ENCODE results near the gene ECI1.
A peak's percentile ranks its signal among the peaks of the same experiment; 100 is the strongest.

ECI1 gene

DNA sequence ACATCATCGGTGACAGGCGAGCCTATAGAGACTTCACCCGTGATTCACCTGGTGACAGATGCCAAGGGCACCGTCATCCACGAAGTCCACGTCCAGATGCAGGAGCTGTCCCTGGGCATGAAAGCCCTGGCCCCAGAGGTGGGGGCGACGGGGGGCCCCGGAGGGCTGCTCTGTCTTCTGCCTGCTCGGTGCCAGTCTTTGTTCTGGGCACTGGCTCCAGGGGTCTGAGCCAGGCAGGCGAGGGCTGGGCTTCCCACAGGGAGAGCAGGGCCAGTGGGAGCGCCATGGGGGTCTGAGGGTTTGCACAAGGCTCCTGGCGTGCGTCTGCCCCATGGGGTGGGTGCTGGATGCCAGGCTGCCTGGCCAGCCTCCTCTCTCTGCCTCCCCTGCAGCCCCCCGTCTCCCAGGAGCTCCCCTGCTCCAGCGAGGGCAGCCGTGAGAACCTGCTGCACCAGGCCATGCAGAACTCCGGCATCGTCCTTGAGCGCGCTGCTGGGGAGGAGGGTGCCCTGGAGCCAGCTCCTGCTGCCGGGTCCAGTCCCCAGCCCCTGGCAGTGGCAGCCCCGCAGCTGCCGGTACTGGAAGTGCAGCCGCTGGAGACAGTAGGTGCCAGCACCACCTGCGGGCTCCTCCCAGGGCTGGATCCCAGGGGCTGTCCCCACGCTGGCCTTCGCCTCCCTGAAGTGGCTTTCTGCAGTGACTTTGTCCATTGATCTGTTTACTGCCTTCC is 18.2 kb downstream of the ECI1 start:
- DNase-seq: no peak

DNA sequence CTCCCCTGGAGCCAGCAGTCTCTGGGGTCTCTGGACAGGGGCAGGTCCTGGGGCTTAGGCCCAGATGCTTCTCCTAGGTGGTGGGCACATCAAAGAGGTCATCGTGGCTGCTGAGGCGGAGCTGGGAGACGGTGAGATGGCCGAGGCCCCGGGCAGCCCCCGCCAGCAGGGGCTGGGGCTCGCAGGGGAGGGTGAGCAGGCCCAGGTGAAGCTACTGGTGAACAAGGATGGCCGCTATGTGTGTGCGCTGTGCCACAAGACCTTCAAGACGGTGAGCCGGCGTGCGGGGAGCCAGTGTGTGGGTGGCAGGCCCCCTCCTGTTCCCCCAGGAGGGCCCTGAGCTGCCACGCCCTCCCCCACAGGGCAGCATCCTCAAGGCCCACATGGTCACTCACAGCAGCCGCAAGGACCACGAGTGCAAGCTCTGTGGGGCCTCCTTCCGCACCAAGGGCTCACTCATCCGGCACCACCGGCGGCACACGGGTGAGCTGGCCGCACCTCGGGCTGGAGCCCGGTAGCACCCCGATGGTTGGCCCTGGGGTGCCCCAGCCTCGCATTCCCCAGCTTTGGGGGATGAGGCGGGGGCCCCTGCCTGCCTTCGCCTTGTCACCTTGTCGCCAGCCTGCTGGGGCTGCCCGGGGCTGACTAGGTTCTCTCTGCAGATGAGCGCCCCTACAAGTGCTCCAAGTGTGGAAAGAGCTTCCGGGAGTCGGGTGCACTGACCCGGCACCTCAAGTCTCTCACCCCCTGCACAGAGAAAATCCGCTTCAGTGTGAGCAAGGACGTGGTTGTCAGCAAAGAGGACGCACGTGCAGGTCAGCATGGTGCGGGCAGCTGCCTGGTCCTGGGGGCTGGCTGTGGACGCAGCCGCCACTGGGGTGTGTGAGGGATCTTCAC is 19.0 kb downstream of the ECI1 start:
- DNase-seq: no peak

DNA sequence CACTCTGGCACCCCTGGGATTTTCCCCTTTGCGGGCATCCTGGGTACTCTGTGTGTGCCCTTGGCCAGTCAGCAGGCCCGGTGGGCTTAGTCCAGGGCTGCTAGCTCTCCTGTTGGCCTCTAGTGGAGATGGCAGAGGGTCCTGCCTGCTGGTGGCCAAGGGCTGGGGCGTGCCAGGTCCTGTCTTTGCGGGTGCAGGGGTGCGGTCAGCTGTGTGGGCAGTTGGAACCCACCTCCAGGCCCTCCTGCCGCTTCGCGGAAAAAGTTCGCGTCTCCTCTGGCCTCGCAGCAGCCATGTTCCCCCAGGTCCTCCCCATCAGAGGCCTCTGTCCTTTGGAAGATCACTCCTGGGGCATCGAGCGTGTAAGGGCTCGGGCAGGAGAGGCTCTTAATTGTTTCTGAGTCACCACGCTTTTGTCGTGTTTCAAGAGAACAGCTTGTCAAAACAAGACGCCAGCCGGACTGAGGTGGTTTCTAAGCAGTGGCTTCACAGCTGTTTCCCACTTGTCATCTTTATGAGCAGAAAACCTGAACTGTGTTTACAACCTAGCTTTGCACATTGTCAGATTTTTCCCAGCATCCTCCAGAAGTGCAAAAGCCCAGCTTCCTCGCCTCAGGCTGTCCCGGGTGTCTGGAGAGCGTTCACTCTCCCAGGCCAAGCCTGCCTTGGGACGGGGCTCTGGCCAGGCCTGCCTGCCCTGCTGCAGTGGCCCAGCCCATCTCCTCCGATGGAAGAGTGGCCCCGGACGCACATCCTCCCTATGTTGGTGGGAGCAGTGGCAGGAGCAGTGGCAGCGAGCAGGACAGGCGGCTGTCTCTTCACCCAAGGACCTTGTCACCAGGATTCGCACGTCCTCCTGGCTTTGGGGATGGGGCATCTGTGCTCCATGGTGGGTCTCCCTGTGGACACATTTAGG is 20.1 kb downstream of the ECI1 start:
- no peak for DNase-seq

DNA sequence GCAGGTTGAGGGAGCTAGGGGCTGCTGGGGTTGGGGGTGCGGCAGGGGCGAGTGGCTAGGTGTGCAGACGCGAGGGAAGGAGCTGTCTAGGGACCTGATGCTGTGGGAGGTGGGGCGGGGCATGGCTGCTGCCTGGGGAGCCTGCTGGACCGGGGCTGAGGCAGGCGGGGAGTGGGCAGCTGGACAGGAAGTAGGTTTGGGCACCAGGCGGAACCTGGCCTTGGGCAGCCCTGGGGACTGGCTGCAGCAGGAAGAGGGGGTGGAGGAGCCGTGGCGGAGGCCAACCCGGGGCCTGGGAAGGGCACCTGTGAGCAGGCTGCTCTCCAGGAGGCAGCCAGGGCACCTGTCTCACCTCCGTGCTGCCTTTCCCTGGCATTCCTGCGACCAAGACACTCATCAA is 21.0 kb downstream of the ECI1 start:
- peak in 1 of 4 experiments; percentile 37 for DNase-seq

DNA sequence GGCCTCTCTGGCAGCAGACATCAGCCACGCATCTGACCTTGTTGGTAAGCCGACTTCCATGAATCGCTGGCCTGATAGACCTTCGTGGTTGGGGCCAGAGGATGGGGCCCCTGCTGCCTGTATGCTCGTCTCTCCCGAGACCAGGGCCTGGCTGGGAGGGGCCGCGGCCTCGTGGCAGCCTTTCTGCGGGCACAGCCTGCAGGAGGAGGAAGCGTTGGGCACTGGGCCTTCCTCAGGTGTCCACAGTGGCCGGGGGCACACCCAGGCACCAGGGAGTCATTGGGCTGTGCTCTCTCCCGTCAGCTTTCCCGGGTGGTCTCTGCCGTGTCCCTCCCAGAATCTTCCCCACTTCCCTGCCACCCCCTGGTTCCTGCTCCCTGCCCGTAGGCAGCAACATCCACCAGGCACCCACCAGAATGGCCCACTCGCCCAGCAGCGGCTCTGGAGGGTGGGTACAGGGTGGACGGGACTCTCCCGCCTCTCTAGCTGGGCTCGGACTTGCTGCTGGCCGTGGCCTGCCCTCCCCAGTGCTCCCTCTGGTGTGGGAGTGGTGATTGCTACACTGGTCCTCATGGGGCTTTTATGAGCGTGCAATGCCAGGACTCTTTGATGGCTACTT is 21.6 kb downstream of the ECI1 start:
- DNase-seq: no peak

DNA sequence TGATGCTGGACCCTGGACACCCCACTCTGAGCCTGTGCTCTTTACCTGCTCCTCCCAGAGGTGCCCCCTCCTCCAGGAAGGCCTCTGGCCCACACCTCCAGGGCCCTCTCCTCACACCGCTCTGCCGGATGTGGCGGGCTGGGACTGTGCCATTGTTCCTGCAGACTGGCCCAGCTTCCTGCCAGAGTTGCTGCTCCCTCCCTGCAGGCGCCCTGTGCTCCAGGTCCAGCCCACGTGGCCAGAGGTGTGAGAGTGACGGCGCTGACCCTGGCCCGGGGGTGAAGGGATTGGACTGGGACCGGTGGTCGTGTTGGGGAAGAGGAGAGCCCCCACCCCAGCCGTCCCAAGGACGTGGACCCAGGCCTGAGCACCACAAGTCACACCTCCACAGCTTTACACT is 22.3 kb downstream of the ECI1 start:
- no peak for DNase-seq

DNA sequence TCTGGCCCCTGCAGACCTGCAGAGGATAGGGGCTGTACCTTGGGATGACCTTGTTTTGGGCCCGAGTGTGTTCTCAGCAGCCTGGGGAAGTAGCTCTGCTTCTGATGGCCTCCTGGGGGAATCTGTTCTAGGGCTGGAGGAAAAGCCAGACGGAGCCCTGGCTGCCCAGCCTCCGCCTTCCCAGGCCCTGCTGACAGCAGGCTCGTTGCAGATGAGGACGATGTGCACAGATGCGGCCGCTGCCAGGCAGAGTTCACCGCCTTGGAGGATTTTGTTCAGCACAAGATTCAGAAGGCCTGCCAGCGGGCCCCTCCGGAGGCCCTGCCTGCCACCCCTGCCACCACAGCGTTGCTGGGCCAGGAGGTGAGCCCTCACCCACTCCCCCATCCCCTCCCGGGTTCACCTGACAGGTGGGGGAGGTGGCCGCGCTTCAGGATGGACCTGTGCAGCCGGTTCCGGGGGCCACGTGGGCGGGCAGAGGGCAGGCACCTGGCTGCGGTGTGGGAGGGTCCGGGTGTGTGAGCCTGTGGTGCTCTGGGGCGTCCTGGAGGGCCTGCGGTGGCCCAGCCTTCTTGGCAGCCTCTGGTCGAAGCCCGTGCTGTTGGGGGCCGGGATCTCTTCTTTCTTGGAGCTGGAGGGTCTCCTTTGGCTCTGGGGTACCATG is 23.1 kb downstream of the ECI1 start:
- DNase-seq: no peak

DNA sequence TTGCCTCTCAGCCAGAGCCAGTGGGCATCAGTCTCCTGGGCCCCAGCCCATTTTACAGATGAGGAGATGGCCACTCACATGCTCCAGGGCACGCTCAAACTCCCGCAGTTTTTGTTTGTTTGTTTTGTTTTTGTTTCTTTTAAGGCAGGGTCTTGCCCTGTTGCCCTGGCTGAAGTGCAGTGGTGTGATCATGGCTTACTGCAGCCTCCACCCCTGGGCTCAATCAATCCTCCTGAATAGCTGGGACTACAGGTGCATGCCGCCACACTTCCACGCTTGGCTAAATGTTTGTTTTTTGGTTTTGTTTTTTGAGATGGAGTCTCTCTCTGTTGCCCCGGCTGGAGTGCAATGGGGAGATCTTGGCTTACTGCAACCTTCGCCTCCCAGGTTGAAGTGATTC is 24.5 kb downstream of the ECI1 start:
- no peak for DNase-seq

DNA sequence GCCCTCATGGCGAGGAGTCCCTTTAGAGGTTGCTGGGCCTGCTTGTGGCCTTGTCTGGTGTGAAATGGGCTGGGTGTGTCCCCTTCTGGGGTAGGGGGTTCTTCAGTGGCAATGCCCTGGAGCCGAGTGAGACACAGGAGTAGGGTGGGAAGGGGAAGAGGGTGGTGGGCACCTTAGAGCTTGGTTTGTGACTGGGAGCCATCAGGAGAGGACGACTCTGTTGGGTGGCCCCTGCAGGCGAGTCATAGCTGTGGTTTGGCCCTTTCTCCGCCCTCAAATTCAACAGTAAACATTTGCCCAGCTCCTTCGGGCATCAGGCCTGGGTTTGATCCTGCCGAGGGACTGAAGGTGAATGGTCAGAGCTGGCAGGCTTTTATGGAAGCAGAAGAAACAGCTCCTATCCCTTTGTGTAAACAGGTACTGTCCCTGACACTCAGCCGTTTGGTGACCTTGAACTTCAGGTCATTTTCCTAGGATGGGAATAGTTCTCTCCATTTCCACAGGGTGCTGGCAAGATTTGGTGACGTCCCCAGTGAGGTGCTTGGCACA is 25.1 kb downstream of the ECI1 start:
- DNase-seq: no peak

DNA sequence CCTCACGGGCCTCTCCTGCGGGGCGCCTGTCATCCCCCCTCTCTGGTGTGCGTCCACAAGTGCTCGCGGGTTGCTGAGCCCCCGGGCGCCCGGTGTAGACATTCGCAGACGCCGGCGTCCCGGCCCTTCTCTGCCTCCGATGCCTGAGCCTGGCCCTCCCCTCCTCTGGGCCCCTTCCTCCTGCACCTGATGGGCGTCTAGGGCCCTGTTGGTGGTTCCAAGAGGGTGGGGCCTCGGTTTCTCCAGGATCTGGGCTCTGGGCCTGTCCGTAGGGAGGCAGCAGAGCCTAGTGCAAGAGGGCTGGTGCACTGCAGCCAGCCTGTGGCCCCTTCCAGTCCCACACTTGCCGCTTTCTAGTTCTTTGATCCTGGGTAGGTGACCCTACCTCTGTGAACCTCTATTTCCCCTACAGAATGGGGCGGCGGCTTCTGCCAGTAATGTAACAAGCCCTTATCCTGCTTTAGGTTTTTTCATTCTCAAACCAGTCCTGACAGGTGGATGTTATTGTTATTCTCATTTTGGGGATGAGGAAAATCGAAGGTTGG is 27.4 kb downstream of the ECI1 start:
- DNase-seq: peak; percentile 53 to 71 (median 64)

DNA sequence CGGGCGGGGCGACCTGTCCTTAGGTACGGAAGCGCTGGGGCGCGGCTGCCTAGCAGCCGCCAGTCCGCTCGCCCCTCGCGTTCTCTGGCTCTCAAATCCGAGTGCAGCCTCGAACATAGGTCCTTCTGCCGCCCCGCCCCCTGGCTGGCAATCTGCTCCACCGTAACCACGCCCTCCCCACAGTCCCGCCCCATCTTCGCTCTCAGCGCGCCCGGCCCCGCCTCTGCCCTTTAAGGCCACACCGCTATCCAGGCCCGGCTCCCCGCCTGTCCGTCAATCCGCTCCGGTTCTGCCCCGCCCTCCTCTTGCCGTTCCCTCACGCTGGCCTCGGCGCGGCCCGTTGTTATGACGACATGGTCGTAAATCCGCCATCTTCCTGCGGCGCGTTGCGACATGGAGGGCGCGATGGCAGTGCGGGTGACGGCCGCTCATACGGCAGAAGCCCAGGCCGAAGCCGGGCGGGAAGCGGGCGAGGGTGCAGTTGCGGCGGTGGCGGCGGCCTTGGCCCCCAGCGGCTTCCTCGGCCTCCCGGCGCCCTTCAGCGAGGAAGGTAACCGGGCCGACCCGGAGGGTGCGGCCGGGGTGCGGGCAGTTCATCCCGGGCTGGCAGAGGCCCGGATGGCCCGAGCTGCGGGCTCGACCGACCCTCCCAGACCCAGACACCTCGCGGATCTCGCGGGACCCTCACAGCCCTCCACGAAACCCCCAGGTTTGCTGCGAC is 28.0 kb downstream of the ECI1 start, which contains the start of gene E4F1:
TSS of gene E4F1 (plus strand) at position 371 of the 721 bp plus-strand sequence. CDS start at position 394, 23 bp downstream.
- DNase-seq: peak; percentile 100

DNA sequence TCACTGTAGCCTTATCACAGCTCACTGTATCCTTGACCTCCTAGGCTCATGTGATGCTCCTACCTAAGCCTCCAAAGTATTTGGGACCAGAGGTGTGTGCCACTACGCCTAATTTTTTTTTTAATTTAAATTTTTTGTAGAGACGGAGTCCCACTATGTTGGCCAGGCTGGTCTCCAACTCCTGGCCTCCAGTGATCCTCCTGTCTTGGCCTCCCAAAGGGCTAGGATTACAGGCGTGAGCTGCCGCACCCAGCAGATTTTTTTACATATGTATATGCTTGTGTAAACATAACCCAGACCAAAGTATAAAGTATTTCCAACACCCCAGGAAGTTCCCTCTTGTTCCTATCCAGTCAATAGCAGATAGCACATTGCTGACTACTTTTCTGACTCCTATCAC is 35.1 kb downstream of the ECI1 start:
- no peak for DNase-seq

DNA sequence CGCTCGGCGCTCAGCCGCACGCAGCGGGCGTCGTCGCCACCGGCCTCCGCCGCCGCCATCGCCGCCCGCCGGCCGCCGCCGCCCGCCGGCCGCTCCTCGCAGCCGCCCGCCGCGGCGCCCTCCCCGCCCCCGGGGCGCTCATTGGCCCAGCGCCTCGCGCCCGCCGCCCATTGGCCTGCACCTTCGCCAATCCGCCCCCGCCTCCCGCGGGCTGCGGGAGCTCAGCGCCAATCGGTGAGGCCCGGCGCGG is 36.7 kb downstream of the ECI1 start, which contains the start of gene PGP:
TSS of gene PGP (minus strand) at position 122 of the 250 bp plus-strand sequence. CDS start at position 59, 63 bp downstream.
- no peak for DNase-seq

DNA sequence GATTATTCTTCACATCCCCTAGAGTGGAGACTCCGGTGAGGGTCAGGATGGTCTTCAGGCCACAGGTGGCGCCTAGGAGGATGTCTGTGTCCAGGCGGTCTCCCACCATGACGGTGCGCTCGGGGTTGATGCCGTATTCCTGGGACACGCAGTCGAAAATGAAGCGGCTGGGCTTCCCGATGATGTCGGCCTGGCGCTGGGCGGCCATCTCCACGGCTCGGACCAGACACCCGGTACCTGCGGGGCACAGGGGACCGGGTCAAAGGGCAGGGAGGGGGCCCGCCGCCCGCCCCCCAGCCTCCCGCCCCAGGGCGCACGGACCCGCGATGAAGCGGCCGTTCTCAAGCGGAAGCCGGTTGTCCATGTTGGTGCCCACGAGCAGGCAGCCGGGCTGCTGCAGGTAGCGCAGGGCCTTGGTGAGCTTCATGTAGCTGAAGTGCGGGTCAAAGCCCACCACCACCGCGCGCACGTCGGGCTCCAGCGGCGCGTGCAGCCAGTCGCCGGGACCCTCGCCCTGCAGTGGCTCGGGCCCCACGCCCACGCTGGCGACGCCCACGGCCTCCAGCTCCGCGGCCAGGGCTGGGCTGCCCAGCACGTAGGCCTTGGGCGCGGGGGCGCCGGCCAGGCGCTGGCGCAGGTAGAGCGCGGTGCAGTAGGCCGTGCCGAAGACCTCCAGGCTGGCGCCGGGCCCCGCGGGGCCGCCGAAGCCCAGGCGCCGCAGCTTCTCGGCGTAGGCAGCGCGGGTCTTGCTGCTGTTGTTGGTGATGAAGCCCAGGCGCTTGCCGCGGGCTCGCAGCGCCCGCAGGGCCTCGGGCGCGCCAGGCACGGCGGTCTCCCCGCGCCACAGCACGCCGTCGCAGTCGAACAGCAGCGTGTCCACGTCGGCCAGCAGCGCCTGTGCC is 37.3 kb downstream of the ECI1 start:
- DNase-seq: peak; percentile 22 to 68 (median 46)

DNA sequence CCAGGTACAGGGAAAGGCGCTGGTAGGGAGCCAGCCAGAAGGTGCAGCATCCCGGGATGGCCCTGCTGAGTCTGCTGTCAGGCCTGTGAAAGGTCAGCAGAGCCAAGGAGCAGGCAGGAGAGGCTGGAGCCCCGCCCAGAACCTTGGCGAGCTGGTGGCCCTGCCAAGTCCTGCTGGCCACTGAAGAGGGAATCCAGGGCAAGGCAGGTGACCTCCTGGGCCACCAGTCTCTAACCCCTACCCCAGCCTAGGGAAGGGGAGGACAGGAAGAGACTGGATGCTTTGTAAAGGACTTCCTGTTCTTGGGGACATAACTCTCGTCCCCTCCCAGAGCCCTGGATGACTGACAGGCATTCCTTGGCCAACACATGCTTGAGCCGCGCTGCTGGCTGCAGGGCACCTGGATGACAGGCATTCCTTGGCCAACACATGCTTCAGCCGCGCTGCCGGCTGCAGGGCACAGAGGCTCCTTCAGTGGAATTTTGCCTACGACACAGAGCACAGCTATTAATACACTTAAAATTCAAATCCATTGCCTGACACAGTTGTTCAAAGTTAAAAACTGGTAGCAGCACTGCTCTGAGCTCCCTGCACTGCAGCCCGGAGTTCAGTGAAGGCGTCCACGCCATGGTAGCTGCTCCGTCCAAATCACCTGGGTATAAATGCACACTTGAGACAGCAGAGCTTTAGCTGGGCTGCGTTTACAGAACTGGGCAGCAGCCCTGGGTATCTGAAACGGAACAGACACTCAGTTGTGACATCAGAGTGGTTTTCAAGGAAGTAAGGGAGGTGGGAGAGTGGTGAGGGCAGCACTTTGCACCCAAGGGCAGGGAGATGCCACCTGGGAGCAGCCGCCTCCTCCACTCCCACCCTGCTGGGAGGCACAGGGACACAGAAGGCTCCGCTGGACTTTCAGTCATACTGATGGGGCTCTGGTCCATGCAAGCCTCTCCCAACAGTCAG is 38.7 kb downstream of the ECI1 start:
- DNase-seq: peak; percentile 33 to 67 (median 66)

DNA sequence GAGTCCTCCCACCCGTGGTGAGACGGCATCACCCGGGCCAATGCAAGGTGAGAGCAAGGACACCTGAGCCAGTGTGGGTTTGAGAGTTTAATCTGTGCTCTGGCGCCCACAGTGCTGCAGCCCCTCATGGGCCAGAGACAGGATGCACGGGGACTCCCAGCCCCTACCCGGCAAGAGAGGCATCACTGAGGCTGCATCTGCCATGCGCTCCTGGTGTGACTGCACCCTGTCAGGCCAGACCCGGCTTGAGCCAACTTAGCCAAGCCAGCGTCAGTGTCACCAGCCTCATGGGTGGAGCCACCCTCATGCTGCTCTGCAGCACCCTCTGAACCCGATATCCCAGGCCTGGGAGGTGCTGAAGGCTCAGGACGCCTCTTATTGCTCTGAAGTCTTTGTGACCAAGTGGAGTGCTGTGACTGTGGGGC is 39.5 kb downstream of the ECI1 start:
- DNase-seq: no peak

DNA sequence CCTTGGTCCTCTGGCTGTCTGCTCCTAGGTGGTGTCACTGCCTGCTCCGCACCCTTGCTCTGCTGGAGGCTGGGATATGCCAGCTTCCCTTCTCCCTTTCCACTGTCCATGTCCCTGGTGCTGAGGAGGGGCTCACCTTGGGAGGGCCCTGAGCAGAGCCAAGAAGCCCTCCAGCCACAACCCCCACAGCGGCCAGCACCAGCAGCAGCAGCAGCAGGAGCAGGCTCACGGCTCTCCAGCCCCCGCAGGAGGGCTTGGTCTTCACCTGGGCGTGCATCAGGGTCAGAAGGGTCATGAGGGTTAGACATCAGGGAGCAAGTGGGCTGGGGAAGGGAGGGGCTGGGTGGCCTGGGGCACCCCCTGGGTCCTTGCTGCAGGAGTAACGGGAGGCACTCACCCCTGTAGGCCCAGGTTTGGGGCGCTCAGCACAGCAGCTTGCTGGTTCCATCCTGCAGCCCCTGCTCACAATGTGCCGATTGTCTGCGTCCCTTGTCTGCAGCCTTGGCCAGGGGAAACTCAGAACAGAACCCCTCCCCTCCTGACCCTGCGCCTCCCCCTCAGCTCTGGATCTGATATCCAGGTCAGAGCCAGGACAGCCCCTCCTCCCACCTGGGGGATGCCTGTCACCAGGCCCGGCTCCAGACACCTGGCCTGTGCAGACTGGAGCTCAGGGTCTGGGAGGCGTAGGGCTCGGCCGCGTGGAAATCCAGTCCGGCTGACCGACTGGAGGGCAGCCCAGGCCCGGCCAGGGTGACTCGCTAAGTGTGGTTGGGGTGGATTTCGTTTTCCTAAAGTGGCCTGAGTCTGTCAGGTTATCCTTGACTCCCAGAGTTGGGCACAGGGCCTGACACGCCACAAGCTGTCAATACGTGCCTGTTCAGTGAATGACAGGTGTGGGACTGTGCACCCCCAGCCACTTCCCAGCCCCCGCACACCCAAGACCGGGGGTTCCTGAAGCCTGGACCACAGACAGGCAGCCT is 40.7 kb downstream of the ECI1 start, which contains the start of gene BRICD5:
TSS of gene BRICD5 (minus strand) at position 478 of the 980 bp plus-strand sequence. CDS start at position 448, 30 bp downstream.
- DNase-seq: no peak
